PC-3 (cell line): Measurements from ENCODE around the gene ENTHD1. TPM values are rescaled to one million over a fixed set of nuclear protein-coding genes. Genes with fewer than 3 reads are reported as not detected.
A peak's percentile ranks its signal among the peaks of the same experiment; 100 is the strongest.

Experiments
- ATAC-seq: fragments of 200-7000 bp; cut with Tn5 transposase; 2 replicates; pipeline ENCODE4 v1.9.1; 2020; ENCODE audit warnings: mild to moderate bottlenecking, moderate library complexity
- BruUV-seq: library from RNA; stranded (reverse); fragments of 400-500 nt; replicated peaks from 2 replicates; lab custom pipeline; 2021; lab: Mats Ljungman, UMichigan
- CTCF ChIA-PET: fragments of 300-600 bp; sonication (Branson Sonifier 250); formaldehyde crosslinking; loops from one replicate; lab custom pipeline; 2022; ENCODE audit warnings: antibody characterized with exemption; lab: Charles Lee
- POLR2A ChIA-PET: fragments of 300-600 bp; sonication (Branson Sonifier 250); formaldehyde crosslinking; loops from one replicate; lab custom pipeline; 2022; ENCODE audit warnings: antibody characterized with exemption; ENCODE audit not compliant: unreplicated experiment; lab: Charles Lee
- DNase-seq: peaks from one replicate; pipeline ENCODE4 v3.0.0-alpha.2; 2015
- H2AFZ ChIP-seq: fragments of 300-600 bp; sonication (generic); 2 replicates; pipeline ENCODE4 v1.6.0; 2016; ENCODE audit warnings: antibody characterized with exemption, low read length
- H3F3A ChIP-seq: fragments of 300-600 bp; sonication (generic); one replicate; pipeline ENCODE4 v1.6.0; 2017; ENCODE audit warnings: antibody characterized with exemption, low read length, control low read depth, mild to moderate bottlenecking; ENCODE audit not compliant: unreplicated experiment
- H3K27ac ChIP-seq: fragments of 300-600 bp; sonication (generic); 2 replicates; pipeline ENCODE4 v1.5.1; 2016; ENCODE audit warnings: mild to moderate bottlenecking, low read length
- H3K27me3 ChIP-seq: fragments of 300-600 bp; sonication (generic); 2 replicates; pipeline ENCODE4 v1.6.1; 2016; ENCODE audit warnings: low read length, mixed read lengths
- H3K36me3 ChIP-seq: fragments of 300-600 bp; sonication (generic); 2 replicates; pipeline ENCODE4 v1.6.1; 2016; ENCODE audit warnings: low read depth, mixed run types, low read length, mixed read lengths
- H3K4me1 ChIP-seq: fragments of 300-600 bp; sonication (generic); 2 replicates; pipeline ENCODE4 v1.5.1; 2016; ENCODE audit warnings: low read length; ENCODE audit not compliant: insufficient read depth
- H3K4me2 ChIP-seq: fragments of 300-600 bp; sonication (generic); 2 replicates; pipeline ENCODE4 v1.6.0; 2016; ENCODE audit warnings: low read length
- H3K4me3 ChIP-seq: fragments of 300-600 bp; sonication (generic); 2 replicates; pipeline ENCODE4 v1.5.1; 2016; ENCODE audit warnings: mild to moderate bottlenecking, low read length, mixed read lengths
- H3K79me2 ChIP-seq: fragments of 300-600 bp; sonication (generic); 2 replicates; pipeline ENCODE4 v1.6.1; 2017; ENCODE audit warnings: low read length, mixed read lengths
- H3K9ac ChIP-seq: fragments of 300-600 bp; sonication (generic); 2 replicates; pipeline ENCODE4 v1.6.0; 2016; ENCODE audit warnings: mild to moderate bottlenecking, low read length
- H3K9me2 ChIP-seq: fragments of 300-600 bp; sonication (generic); replicated peaks from 2 replicates; pipeline ENCODE4 v1.6.1; 2016; ENCODE audit warnings: mixed run types, low read length, mixed read lengths
- H3K9me3 ChIP-seq: fragments of 300-600 bp; sonication (generic); 2 replicates; pipeline ENCODE4 v1.6.1; 2016; ENCODE audit warnings: low read length, mixed read lengths
- H4K20me1 ChIP-seq: fragments of 300-600 bp; sonication (generic); 2 replicates; pipeline ENCODE4 v1.6.1; 2016; ENCODE audit warnings: low read length, mixed read lengths
- CTCF ChIP-seq: fragments of 300-600 bp; sonication (generic); conservative IDR thresholded peaks from 2 replicates; pipeline ENCODE4 v1.5.1; 2017; ENCODE audit warnings: antibody characterized with exemption, low read depth, mild to moderate bottlenecking, low read length
- EZH2 ChIP-seq: fragments of 300-600 bp; sonication (generic); IDR thresholded peaks from one replicate; pipeline ENCODE4 v1.6.1; 2017; ENCODE audit warnings: antibody characterized with exemption, mild to moderate bottlenecking, low read length; ENCODE audit not compliant: unreplicated experiment
- EZH2phosphoT487 ChIP-seq: fragments of 300-600 bp; sonication (generic); IDR thresholded peaks from 2 replicates; pipeline ENCODE4 v1.6.1; 2018; ENCODE audit warnings: mild to moderate bottlenecking, antibody characterized with exemption, low read length, borderline replicate concordance
- intact Hi-C: fragments of 100-400 bp; cut with micrococcal nuclease; formaldehyde crosslinking; loops from 2 replicates; pipeline ENCODE4 v1.9.0; 2023
- total RNA-seq: library from RNA; depleted of rRNA; stranded (reverse); fragments of >200 nt; gene quantifications from 2 replicates; pipeline ENCODE4 v1.2.3, GENCODE V29; 2014

The ENTHD1 gene
- total RNA-seq, 1 experiment from 2014 or later = not detected

- ATAC-seq (no peak), DNase-seq (no peak)
- Histone ChIP-seq H3K36me3 (no peaks in the 10 kb centered on the region), H3K27me3 (peaks cover 20% of the 10 kb centered on the region), H3K9me2 (no peaks in the 10 kb centered on the region), H3K4me2 (no peak overlapping the region), H3K4me1 (no peaks in the 10 kb centered on the region), H3K9ac (no peak overlapping the region), H3K79me2 (no peaks in the 10 kb centered on the region), H2AFZ (no peak overlapping the region), H3K27ac (no peak overlapping the region), H3F3A (no peaks in the 10 kb centered on the region), H3K4me3 (no peak overlapping the region), H4K20me1 (no peaks in the 10 kb centered on the region), H3K9me3 (no peaks in the 10 kb centered on the region)
- BruUV-seq = no TSS peak
- ChIA-PET POLR2A (no interaction called here), CTCF (no interaction called here)
- intact Hi-C loops = no loop called here
- TF ChIP-seq CTCF (no peak), EZH2phosphoT487 (no peak), EZH2 (no peak)
Measured at GRCh38 chr22:39724390-39724789, 169.2 kb downstream of the ENTHD1 start.

- POLR2A ChIA-PET = no interaction called here
Measured at GRCh38 chr22:39723899-39724351, 169.6 kb downstream of the ENTHD1 start.

More at GRCh38 chr22:39723899-39724351, 169.6 kb downstream of the ENTHD1 start:
- H3F3A ChIP-seq = no peaks in the 10 kb centered on the region
- H4K20me1 ChIP-seq = no peaks in the 10 kb centered on the region
- intact Hi-C loops = no loop called here
- CTCF ChIA-PET = no interaction called here
- H3K4me1 ChIP-seq = no peaks in the 10 kb centered on the region
- H3K27ac ChIP-seq = no peak overlapping the region
- BruUV-seq = no TSS peak
- no peak overlapping the region for H2AFZ ChIP-seq
- H3K36me3 ChIP-seq = no peaks in the 10 kb centered on the region
- H3K9ac ChIP-seq = no peak overlapping the region
- no peak for ATAC-seq
- H3K9me3 ChIP-seq = no peaks in the 10 kb centered on the region
- TF ChIP-seq EZH2phosphoT487 (no peak), EZH2 (no peak), CTCF (no peak)
- DNase-seq = peak; percentile 3
- H3K27me3 ChIP-seq = peaks cover 20% of the 10 kb centered on the region
- no peak overlapping the region for H3K4me3 ChIP-seq
- H3K9me2 ChIP-seq = no peaks in the 10 kb centered on the region
- H3K4me2 ChIP-seq = no peak overlapping the region
- no peaks in the 10 kb centered on the region for H3K79me2 ChIP-seq
